Calu3 (cell line): ENCODE results near the gene CCDC93. TPM values are rescaled to one million over a fixed set of nuclear protein-coding genes. Genes with fewer than 3 reads are reported as not detected.
A peak's percentile ranks its signal among the peaks of the same experiment; 100 is the strongest.

Experiments
- BruUV-seq: library from RNA; stranded (reverse); fragments of 400-500 nt; replicated peaks from 2 replicates; lab custom pipeline; 2021; lab: Mats Ljungman, UMichigan
- CTCF ChIA-PET: fragments of 300-600 bp; sonication (Branson Sonifier 250); formaldehyde crosslinking; loops from one replicate; lab custom pipeline; 2022; ENCODE audit warnings: antibody characterized with exemption; lab: Charles Lee
- DNase-seq: peaks from one replicate; pipeline ENCODE4 v3.0.0; 2022
- H3K27ac Mint-ChIP-seq: one replicate; pipeline ENCODE4 v1.8.0; 2022; ENCODE audit warnings: mixed read lengths; ENCODE audit not compliant: unreplicated experiment
- H3K27me3 Mint-ChIP-seq: one replicate; pipeline ENCODE4 v1.8.0; 2022; ENCODE audit warnings: mixed read lengths; ENCODE audit not compliant: unreplicated experiment
- H3K36me3 Mint-ChIP-seq: one replicate; pipeline ENCODE4 v1.8.0; 2022; ENCODE audit warnings: mild to moderate bottlenecking, moderate library complexity, mixed read lengths; ENCODE audit not compliant: insufficient read depth, unreplicated experiment
- H3K4me1 Mint-ChIP-seq: one replicate; pipeline ENCODE4 v1.8.0; 2022; ENCODE audit warnings: mild to moderate bottlenecking, low read depth, mixed read lengths; ENCODE audit not compliant: unreplicated experiment
- H3K4me3 Mint-ChIP-seq: one replicate; pipeline ENCODE4 v1.8.0; 2022; ENCODE audit warnings: mild to moderate bottlenecking, low read depth, moderate library complexity, mixed read lengths; ENCODE audit not compliant: unreplicated experiment
- H3K9me3 Mint-ChIP-seq: one replicate; pipeline ENCODE4 v1.8.0; 2022; ENCODE audit warnings: low read depth, mixed read lengths; ENCODE audit not compliant: unreplicated experiment
- CTCF ChIP-seq: fragments of 200-600 bp; IDR thresholded peaks from one replicate; pipeline ENCODE4 v1.8.0; 2022; ENCODE audit warnings: antibody characterized with exemption; ENCODE audit not compliant: unreplicated experiment
- intact Hi-C: fragments of 100-400 bp; cut with micrococcal nuclease; formaldehyde crosslinking; loops from one replicate; pipeline ENCODE4 v1.10.0; 2022; ENCODE audit not compliant: unreplicated experiment
- total RNA-seq: library from RNA; stranded (reverse); gene quantifications from 2 replicates; pipeline ENCODE4 v1.2.3, GENCODE V29; 2022

CCDC93 gene
- total RNA-seq, 1 experiment from 2014 or later: 57.3 TPM

DNA sequence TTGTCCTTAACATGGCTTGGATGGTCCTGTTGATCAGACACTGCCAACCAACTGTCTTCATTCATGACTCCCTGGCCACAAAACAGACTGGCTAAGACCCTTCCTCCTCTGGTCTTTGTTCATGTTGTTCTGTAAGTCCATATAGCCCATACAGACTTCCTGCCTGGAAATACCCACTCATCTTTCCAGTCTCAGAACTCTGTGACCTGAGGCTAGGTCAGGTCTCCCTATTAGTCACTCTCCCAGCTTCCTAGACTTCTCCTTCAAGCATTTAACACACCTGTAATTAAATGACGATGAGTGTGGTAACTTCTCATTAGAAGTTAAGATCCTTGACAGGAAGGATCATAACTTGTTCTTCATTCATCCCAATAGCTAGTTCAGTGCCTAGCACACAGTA lies 56.3 kb downstream of the CCDC93 start:
- intact Hi-C loops: loop anchor here (10.0 kb wide), 1 partner anchor 143 kb away; the partner anchor contains the start of gene DDX18
- H3K4me3 Mint-ChIP-seq: no peak overlapping the region
- H3K4me1 Mint-ChIP-seq: peaks cover 21% of the 10 kb centered on the region
- DNase-seq: no peak
- no peak for TF ChIP-seq CTCF
- H3K9me3 Mint-ChIP-seq: no peaks in the 10 kb centered on the region
- CTCF ChIA-PET: no interaction called here
- peaks cover 47% of the 10 kb centered on the region for H3K36me3 Mint-ChIP-seq
- no peaks in the 10 kb centered on the region for H3K27me3 Mint-ChIP-seq
- no TSS peak for BruUV-seq
- peak overlapping the region; percentile 74 for H3K27ac Mint-ChIP-seq

- CTCF ChIA-PET: no interaction called here
- Mint-ChIP-seq H3K27ac (no peak overlapping the region), H3K36me3 (peaks cover 41% of the 10 kb centered on the region), H3K27me3 (no peaks in the 10 kb centered on the region), H3K4me3 (no peak overlapping the region), H3K9me3 (no peaks in the 10 kb centered on the region), H3K4me1 (peaks cover 21% of the 10 kb centered on the region)
- no peak for DNase-seq
- BruUV-seq: no TSS peak
- intact Hi-C loops: loop anchor here (10.0 kb wide), 1 partner anchor 141 kb away; the partner anchor contains the start of gene DDX18
- TF ChIP-seq CTCF: no peak
These were observed 57.7 kb downstream of the CCDC93 start for GRCh38 chr2:117956036-117956796.

- peaks cover 12% of the 10 kb centered on the region for H3K4me1 Mint-ChIP-seq
- no peak overlapping the region for H3K27ac Mint-ChIP-seq
- no TSS peak for BruUV-seq
- no peak for TF ChIP-seq CTCF
- no peak overlapping the region for H3K4me3 Mint-ChIP-seq
- DNase-seq: no peak
- no peaks in the 10 kb centered on the region for H3K27me3 Mint-ChIP-seq
- H3K36me3 Mint-ChIP-seq: peaks cover 35% of the 10 kb centered on the region
- intact Hi-C loops: loop anchor here (10.0 kb wide), 1 partner anchor 138 kb away; the partner anchor contains the start of gene DDX18
- H3K9me3 Mint-ChIP-seq: no peaks in the 10 kb centered on the region
- CTCF ChIA-PET: no interaction called here
These were observed 60.6 kb downstream of the CCDC93 start for GRCh38 chr2:117953231-117953630.

DNA sequence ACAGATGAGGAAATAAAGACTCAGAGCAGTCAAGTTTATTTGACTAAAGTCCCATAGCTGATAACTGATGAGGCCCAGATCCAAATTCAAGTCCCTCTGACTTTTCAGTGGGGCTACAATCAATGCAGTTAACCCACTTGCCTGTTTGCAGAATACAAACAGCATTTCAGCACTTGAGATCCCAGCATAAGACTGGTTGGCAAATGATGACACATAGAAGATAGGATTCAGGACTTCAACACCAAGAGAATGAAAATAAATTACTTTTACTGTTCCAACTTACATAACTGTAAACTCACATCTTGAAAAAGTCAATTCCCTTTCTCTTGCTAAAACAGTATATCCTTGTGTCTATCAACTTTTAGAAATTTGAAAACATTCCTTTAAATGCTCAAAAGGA lies 61.2 kb downstream of the CCDC93 start:
- Mint-ChIP-seq H3K27ac (no peak overlapping the region), H3K36me3 (peaks cover 35% of the 10 kb centered on the region), H3K27me3 (no peaks in the 10 kb centered on the region), H3K9me3 (no peaks in the 10 kb centered on the region), H3K4me1 (peaks cover 7% of the 10 kb centered on the region), H3K4me3 (no peak overlapping the region)
- BruUV-seq: no TSS peak
- no peak for TF ChIP-seq CTCF
- CTCF ChIA-PET: no interaction called here
- DNase-seq: no peak
- intact Hi-C loops: loop anchor here (10.0 kb wide), 1 partner anchor 138 kb away; the partner anchor contains the start of gene DDX18
